ENCODE results near the gene ANKRD39.

DNA sequence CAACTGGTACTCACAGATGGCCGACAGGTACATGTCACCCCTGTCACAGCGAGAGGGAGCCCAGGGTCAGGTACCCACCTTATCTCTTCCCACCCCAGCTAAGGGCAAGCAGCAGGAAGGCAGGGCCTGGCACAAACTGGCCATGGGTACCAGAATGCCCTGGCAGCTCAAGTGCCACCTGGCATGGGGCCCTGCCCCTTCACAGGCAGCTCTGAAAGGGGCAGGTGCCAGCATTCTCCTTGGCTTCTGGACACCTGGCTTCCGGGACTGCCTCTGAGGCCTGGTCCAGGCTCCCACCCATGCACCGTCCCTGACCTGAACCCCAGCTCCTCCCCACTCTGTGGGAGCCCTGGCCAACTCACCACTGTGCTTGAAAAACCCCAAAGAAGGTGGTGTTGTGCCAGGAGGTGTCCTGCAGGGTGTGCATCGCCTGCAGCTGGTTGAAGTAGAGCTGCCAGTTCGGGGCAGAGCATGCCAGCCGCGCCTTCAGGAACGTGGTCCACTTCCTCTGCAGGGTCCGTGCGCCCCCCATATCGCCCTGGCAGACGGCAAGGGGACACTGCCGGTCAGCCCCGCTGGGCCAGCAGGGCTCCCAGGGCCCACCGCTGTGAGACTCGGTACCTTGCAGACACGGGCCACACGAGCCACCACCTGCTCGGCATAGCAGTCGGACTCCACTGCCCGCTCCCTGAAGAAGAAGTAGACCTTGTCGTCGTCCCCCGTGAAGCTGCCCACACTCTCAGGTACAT is 6.7 kb upstream of the ANKRD39 start:
- TF ChIP-seq, protein P1, sequence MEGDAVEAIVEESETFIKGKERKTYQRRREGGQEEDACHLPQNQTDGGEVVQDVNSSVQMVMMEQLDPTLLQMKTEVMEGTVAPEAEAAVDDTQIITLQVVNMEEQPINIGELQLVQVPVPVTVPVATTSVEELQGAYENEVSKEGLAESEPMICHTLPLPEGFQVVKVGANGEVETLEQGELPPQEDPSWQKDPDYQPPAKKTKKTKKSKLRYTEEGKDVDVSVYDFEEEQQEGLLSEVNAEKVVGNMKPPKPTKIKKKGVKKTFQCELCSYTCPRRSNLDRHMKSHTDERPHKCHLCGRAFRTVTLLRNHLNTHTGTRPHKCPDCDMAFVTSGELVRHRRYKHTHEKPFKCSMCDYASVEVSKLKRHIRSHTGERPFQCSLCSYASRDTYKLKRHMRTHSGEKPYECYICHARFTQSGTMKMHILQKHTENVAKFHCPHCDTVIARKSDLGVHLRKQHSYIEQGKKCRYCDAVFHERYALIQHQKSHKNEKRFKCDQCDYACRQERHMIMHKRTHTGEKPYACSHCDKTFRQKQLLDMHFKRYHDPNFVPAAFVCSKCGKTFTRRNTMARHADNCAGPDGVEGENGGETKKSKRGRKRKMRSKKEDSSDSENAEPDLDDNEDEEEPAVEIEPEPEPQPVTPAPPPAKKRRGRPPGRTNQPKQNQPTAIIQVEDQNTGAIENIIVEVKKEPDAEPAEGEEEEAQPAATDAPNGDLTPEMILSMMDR (IDR thresholded peaks at IDR 0.05 in 8 of 11, conservative IDR thresholded peaks at IDR 0.05 in 3 of 11): no peak
- no peak for TF ChIP-seq POLR2A (IDR thresholded peaks at IDR 0.05)
